ENCODE measurements around the gene RITA1.

GRCh38 chr12:113196582-113196981, 11.1 kb downstream of the RITA1 start:
- TF ChIP-seq, protein P1, sequence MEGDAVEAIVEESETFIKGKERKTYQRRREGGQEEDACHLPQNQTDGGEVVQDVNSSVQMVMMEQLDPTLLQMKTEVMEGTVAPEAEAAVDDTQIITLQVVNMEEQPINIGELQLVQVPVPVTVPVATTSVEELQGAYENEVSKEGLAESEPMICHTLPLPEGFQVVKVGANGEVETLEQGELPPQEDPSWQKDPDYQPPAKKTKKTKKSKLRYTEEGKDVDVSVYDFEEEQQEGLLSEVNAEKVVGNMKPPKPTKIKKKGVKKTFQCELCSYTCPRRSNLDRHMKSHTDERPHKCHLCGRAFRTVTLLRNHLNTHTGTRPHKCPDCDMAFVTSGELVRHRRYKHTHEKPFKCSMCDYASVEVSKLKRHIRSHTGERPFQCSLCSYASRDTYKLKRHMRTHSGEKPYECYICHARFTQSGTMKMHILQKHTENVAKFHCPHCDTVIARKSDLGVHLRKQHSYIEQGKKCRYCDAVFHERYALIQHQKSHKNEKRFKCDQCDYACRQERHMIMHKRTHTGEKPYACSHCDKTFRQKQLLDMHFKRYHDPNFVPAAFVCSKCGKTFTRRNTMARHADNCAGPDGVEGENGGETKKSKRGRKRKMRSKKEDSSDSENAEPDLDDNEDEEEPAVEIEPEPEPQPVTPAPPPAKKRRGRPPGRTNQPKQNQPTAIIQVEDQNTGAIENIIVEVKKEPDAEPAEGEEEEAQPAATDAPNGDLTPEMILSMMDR (IDR thresholded peaks at IDR 0.05) = no peak
- TF ChIP-seq POLR2A (IDR thresholded peaks at IDR 0.05) = no peak

Data from right lobe of liver (tissue), 4 donors.